ENCODE data around the gene ACBD6. TPM values are rescaled to one million over a fixed set of nuclear protein-coding genes. Genes with fewer than 3 reads are reported as not detected.

The ACBD6 gene
- total RNA-seq, 1 experiment from 2014 or later, result 48.5 TPM

DNA sequence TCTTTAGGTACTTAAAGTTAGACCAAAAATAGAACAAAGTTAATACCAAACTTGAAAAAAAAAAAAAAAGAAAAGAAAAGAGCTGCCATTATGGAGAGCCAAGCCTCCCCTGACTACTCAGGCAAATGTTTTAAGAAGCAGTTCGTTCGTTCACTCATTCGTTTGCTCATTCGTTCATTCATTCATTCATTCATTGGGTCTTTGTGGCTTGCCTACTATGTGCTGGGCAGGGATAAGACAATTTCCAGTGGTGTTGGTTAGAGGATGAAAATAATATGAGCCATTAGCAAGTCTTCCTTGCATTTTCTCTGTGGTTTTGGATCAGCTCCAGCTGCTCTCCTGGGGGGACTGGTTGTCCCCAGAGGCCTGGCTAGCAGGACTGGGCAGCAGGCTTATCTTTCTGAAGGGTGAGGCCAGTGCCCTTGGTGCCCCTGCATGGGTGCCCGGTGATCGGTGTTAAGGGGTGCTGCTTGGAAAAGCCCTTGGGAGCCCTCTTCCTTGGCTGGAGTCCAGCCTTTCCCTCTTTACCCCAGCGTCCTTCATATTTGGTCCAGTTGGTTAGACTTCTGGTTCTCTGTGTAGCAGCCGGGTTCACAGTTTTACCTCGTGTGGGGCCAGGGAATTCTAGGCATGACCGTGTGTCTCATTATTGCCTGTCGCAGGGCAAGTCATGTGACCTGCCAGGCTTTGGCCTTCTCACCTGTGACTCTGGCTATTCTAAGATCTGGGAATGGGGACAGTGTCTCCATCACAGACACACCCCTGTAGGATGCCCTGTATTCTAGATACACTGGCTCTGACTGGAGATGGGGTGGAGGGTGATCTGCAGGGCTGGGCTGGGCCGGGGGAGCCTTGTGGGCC lies 239.5 kb downstream of the ACBD6 start:
- Histone ChIP-seq H3K4me1 (ENCODE audit: control insufficient read depth, insufficient read depth, low read length) (no peaks in the 10 kb centered on the region), H3K27me3 (ENCODE audit: control insufficient read depth, insufficient read depth, low read length) (no peaks in the 10 kb centered on the region), H3K9me3 (ENCODE audit: control insufficient read depth, insufficient read depth, low read depth, low read length) (no peaks in the 10 kb centered on the region), H3K36me3 (ENCODE audit: control insufficient read depth, insufficient read depth, low read length) (no peaks in the 10 kb centered on the region), H3K4me3 (ENCODE audit: low read depth in 2 of 2, low read length in 2 of 2) (no peak overlapping the region), H3K27ac (ENCODE audit: low read length) (no peak overlapping the region)
- intact Hi-C loops (cut with micrococcal nuclease; ENCODE audit: unreplicated experiment), result no loop called here
- TF ChIP-seq, protein P1, sequence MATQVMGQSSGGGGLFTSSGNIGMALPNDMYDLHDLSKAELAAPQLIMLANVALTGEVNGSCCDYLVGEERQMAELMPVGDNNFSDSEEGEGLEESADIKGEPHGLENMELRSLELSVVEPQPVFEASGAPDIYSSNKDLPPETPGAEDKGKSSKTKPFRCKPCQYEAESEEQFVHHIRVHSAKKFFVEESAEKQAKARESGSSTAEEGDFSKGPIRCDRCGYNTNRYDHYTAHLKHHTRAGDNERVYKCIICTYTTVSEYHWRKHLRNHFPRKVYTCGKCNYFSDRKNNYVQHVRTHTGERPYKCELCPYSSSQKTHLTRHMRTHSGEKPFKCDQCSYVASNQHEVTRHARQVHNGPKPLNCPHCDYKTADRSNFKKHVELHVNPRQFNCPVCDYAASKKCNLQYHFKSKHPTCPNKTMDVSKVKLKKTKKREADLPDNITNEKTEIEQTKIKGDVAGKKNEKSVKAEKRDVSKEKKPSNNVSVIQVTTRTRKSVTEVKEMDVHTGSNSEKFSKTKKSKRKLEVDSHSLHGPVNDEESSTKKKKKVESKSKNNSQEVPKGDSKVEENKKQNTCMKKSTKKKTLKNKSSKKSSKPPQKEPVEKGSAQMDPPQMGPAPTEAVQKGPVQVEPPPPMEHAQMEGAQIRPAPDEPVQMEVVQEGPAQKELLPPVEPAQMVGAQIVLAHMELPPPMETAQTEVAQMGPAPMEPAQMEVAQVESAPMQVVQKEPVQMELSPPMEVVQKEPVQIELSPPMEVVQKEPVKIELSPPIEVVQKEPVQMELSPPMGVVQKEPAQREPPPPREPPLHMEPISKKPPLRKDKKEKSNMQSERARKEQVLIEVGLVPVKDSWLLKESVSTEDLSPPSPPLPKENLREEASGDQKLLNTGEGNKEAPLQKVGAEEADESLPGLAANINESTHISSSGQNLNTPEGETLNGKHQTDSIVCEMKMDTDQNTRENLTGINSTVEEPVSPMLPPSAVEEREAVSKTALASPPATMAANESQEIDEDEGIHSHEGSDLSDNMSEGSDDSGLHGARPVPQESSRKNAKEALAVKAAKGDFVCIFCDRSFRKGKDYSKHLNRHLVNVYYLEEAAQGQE (IDR thresholded peaks at IDR 0.05; ENCODE audit: insufficient read depth in 1 of 2, low read depth in 2 of 2, low read length in 1 of 2), result no peak
- TF ChIP-seq SIN3A (IDR thresholded peaks at IDR 0.05; ENCODE audit: borderline replicate concordance, insufficient read depth, low read depth, low read length) (no peak), POLR2AphosphoS5 (IDR thresholded peaks at IDR 0.05; ENCODE audit: low read depth, low read length) (no peak), TCF7L2 (IDR thresholded peaks at IDR 0.05; ENCODE audit: low read depth, low read length) (no peak)
- TF ChIP-seq, protein P2, sequence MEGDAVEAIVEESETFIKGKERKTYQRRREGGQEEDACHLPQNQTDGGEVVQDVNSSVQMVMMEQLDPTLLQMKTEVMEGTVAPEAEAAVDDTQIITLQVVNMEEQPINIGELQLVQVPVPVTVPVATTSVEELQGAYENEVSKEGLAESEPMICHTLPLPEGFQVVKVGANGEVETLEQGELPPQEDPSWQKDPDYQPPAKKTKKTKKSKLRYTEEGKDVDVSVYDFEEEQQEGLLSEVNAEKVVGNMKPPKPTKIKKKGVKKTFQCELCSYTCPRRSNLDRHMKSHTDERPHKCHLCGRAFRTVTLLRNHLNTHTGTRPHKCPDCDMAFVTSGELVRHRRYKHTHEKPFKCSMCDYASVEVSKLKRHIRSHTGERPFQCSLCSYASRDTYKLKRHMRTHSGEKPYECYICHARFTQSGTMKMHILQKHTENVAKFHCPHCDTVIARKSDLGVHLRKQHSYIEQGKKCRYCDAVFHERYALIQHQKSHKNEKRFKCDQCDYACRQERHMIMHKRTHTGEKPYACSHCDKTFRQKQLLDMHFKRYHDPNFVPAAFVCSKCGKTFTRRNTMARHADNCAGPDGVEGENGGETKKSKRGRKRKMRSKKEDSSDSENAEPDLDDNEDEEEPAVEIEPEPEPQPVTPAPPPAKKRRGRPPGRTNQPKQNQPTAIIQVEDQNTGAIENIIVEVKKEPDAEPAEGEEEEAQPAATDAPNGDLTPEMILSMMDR (IDR thresholded peaks at IDR 0.05), result no peak
- no peak for DNase-seq (ENCODE audit: low read depth, low spot score)
- ATAC-seq, result no peak
- no TSS peak for BruUV-seq (replicated peaks)
- ChIA-PET CTCF (no interaction called here), POLR2A (no interaction called here)
- in situ Hi-C loops (cut with HindIII; ENCODE audit: low pct_unique_long_range_greater_than_20kb, low sequenced_read_pairs), result no loop called here

DNA sequence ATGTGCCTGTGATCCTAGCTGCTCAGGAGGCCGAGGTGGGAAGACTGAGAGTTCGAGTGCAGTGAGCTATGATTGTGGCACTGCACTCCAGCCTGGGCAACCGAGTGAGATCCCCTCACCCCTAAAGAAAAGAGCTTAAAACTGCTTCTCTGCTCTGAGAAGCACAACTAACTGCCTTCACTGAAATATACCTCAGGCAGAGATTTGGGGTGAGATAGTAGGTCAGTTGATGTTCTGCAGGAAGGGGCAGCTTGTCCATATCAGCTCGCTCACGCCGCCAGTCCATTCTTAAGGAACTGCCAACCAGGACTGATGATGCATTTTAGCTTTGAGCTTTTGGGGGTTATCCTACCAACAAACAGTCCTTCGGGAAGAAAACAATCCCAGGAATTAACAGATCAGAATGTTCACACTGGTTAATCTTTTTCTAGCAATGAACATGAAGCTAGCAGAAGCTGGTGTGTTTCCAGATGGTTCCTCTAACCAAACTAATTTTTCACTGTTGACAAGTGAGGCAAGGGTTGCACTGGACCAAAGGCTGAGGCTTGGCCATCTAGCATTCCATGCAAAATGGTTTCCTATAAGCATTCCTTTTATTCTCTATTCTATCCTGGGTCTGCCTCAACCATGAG lies 240.7 kb downstream of the ACBD6 start:
- intact Hi-C loops (cut with micrococcal nuclease; ENCODE audit: unreplicated experiment), result no loop called here
- TF ChIP-seq SIN3A (IDR thresholded peaks at IDR 0.05; ENCODE audit: borderline replicate concordance, insufficient read depth, low read depth, low read length) (no peak), TCF7L2 (IDR thresholded peaks at IDR 0.05; ENCODE audit: low read depth, low read length) (no peak), POLR2AphosphoS5 (IDR thresholded peaks at IDR 0.05; ENCODE audit: low read depth, low read length) (no peak)
- TF ChIP-seq, protein P2 (IDR thresholded peaks at IDR 0.05), result no peak
- TF ChIP-seq, protein P1 (IDR thresholded peaks at IDR 0.05; ENCODE audit: insufficient read depth in 1 of 2, low read depth in 2 of 2, low read length in 1 of 2), result no peak
- CTCF ChIA-PET, result interaction anchor here (0.6 kb wide), 1 partner anchor 9 kb away, joined by 4 read pairs; no protein-coding TSS in a partner anchor

More for the DNA sequence above, 240.7 kb downstream of the ACBD6 start:
- Histone ChIP-seq H3K9me3 (ENCODE audit: control insufficient read depth, insufficient read depth, low read depth, low read length) (no peaks in the 10 kb centered on the region), H3K4me3 (ENCODE audit: low read depth in 2 of 2, low read length in 2 of 2) (no peak overlapping the region), H3K27me3 (ENCODE audit: control insufficient read depth, insufficient read depth, low read length) (no peaks in the 10 kb centered on the region), H3K4me1 (ENCODE audit: control insufficient read depth, insufficient read depth, low read length) (no peaks in the 10 kb centered on the region), H3K36me3 (ENCODE audit: control insufficient read depth, insufficient read depth, low read length) (no peaks in the 10 kb centered on the region), H3K27ac (ENCODE audit: low read length) (no peak overlapping the region)
- ATAC-seq (no peak), DNase-seq (ENCODE audit: low read depth, low spot score) (no peak)
- BruUV-seq (replicated peaks), result no TSS peak
- in situ Hi-C loops (cut with HindIII; ENCODE audit: low pct_unique_long_range_greater_than_20kb, low sequenced_read_pairs), result no loop called here
- POLR2A ChIA-PET, result no interaction called here

Data from Panc1 (cell line).